Measurements from ENCODE around the gene SBF2.
"Not testable (repeated sequence)": the region's sequence is repeated elsewhere in the genome, so short reads cannot be mapped to it uniquely, and the experiment has no call there.

The SBF2 gene

GRCh38 chr11:10048350-10048749 is 245.7 kb downstream of the SBF2 start:
- DNase-seq: no peak

GRCh38 chr11:10044618-10045017 is 249.4 kb downstream of the SBF2 start:
- no peak for DNase-seq

- no peak for DNase-seq
These were observed 251.3 kb downstream of the SBF2 start for GRCh38 chr11:10042699-10043098.

GRCh38 chr11:10041748-10042446 is 252.1 kb downstream of the SBF2 start:
- no peak for DNase-seq

- no peak for DNase-seq
These were observed 252.7 kb downstream of the SBF2 start for GRCh38 chr11:10041332-10041731.

- DNase-seq: no peak
These were observed 255.3 kb downstream of the SBF2 start for GRCh38 chr11:10038521-10039302.

- DNase-seq: not testable (repeated sequence)
These were observed 258.1 kb downstream of the SBF2 start for GRCh38 chr11:10035932-10036331.

GRCh38 chr11:10032935-10033334 is 261.1 kb downstream of the SBF2 start:
- DNase-seq: no peak

GRCh38 chr11:10030122-10030490 is 263.9 kb downstream of the SBF2 start:
- DNase-seq: no peak

GRCh38 chr11:10029386-10030121 is 264.5 kb downstream of the SBF2 start:
- no peak for DNase-seq

- no peak for DNase-seq
These were observed 267.5 kb downstream of the SBF2 start for GRCh38 chr11:10026514-10026913.

GRCh38 chr11:10023212-10023611 is 270.8 kb downstream of the SBF2 start:
- no peak for DNase-seq

GRCh38 chr11:10022764-10023163 is 271.3 kb downstream of the SBF2 start:
- DNase-seq: no peak

GRCh38 chr11:10021563-10021962 is 272.5 kb downstream of the SBF2 start:
- DNase-seq: no peak

- DNase-seq: no peak
These were observed 273.9 kb downstream of the SBF2 start for GRCh38 chr11:10019906-10020682.

- no peak for DNase-seq
These were observed 276.1 kb downstream of the SBF2 start for GRCh38 chr11:10017911-10018310.

GRCh38 chr11:10017050-10017449 is 277.0 kb downstream of the SBF2 start:
- no peak for DNase-seq

GRCh38 chr11:10012068-10012467 is 282.0 kb downstream of the SBF2 start:
- DNase-seq: no peak

GRCh38 chr11:10005955-10006525 is 288.0 kb downstream of the SBF2 start:
- DNase-seq: no peak

- no peak for DNase-seq
These were observed 289.4 kb downstream of the SBF2 start for GRCh38 chr11:10004526-10005113.

GRCh38 chr11:10002221-10002620 is 291.8 kb downstream of the SBF2 start:
- DNase-seq: no peak

GRCh38 chr11:9992306-9992705 is 301.7 kb downstream of the SBF2 start:
- no peak for DNase-seq

Data from cortex of kidney (tissue), 1 donor.